Erythroblast (primary cell): Measurements from ENCODE around the gene DNAJC3.
A peak's percentile ranks its signal among the peaks of the same experiment; 100 is the strongest.

Experiments used
- DNase-seq, 2 experiments: peaks; one replicate each; lab custom pipeline; 2025; lab: John Stamatoyannopoulos, UW
- GATA1 ChIP-seq: IDR thresholded peaks from 2 replicates; pipeline ENCODE4 v1.6.1; 2011; ENCODE audit warnings: low read depth, mild to moderate bottlenecking, control low read depth, low read length, moderate library complexity
- POLR2A ChIP-seq: IDR thresholded peaks from 2 replicates; pipeline ENCODE4 v1.6.1; 2011; ENCODE audit warnings: mild to moderate bottlenecking, low read length

DNAJC3 gene

GRCh38 chr13:95791084-95791722, 114.3 kb downstream of the DNAJC3 start:
- no peak for DNase-seq
- TF ChIP-seq GATA1 (no peak), POLR2A (no peak)

GRCh38 chr13:95793018-95793555, 116.1 kb downstream of the DNAJC3 start:
- no peak for DNase-seq
- TF ChIP-seq GATA1 = no peak
- TF ChIP-seq POLR2A = no peak

GRCh38 chr13:95793781-95794180, 116.8 kb downstream of the DNAJC3 start:
- TF ChIP-seq POLR2A = no peak
- no peak for TF ChIP-seq GATA1
- DNase-seq = no peak

GRCh38 chr13:95797016-95797415, 120.1 kb downstream of the DNAJC3 start:
- no peak for TF ChIP-seq POLR2A
- TF ChIP-seq GATA1 = no peak
- DNase-seq = no peak

GRCh38 chr13:95800436-95800835, 123.5 kb downstream of the DNAJC3 start:
- DNase-seq = no peak
- no peak for TF ChIP-seq GATA1
- TF ChIP-seq POLR2A = no peak

GRCh38 chr13:95801825-95802224, 124.9 kb downstream of the DNAJC3 start:
- TF ChIP-seq GATA1 = no peak
- no peak for TF ChIP-seq POLR2A

GRCh38 chr13:95805921-95806320, 129.0 kb downstream of the DNAJC3 start:
- no peak for TF ChIP-seq GATA1
- TF ChIP-seq POLR2A = no peak
- DNase-seq = no peak

More at GRCh38 chr13:95801825-95802224, 124.9 kb downstream of the DNAJC3 start:
- DNase-seq = no peak

- no peak for TF ChIP-seq POLR2A
- no peak for TF ChIP-seq GATA1
- DNase-seq = no peak
Observed at GRCh38 chr13:95809429-95809828, 132.5 kb downstream of the DNAJC3 start.

- DNase-seq = no peak
- TF ChIP-seq GATA1 (no peak), POLR2A (no peak)
Observed at GRCh38 chr13:95813139-95813538, 136.2 kb downstream of the DNAJC3 start.

- TF ChIP-seq GATA1 (no peak), POLR2A (no peak)
Observed at GRCh38 chr13:95814495-95814894, 137.6 kb downstream of the DNAJC3 start.

GRCh38 chr13:95822303-95822702, 145.4 kb downstream of the DNAJC3 start:
- no peak for DNase-seq
- TF ChIP-seq POLR2A = no peak
- TF ChIP-seq GATA1 = no peak

More at GRCh38 chr13:95814495-95814894, 137.6 kb downstream of the DNAJC3 start:
- no peak for DNase-seq

GRCh38 chr13:95833126-95833525, 156.2 kb downstream of the DNAJC3 start:
- TF ChIP-seq POLR2A = no peak
- no peak for TF ChIP-seq GATA1
- DNase-seq = no peak

- TF ChIP-seq POLR2A = no peak
- no peak for TF ChIP-seq GATA1
- DNase-seq = peak in 1 of 2 experiments; percentile 20
Observed at GRCh38 chr13:95833719-95834118, 156.8 kb downstream of the DNAJC3 start.

- TF ChIP-seq POLR2A (no peak), GATA1 (no peak)
- peak; percentile 71 to 84 for DNase-seq
Observed at GRCh38 chr13:95834134-95834765, 157.3 kb downstream of the DNAJC3 start.

GRCh38 chr13:95841894-95842293, 165.0 kb downstream of the DNAJC3 start:
- DNase-seq = no peak
- TF ChIP-seq GATA1 (no peak), POLR2A (no peak)
